Stimulated activated CD4-positive, alpha-beta T cell treated with anti-CD3 and anti-CD28 coated beads, TNF-alpha, amount 100 ng/mL, for 1 hour (primary cell): ENCODE data around the gene DPP6.

Experiments
- DNase-seq, 3 donors: peaks; one replicate each; pipeline ENCODE4 v3.0.0-alpha.2; 2020; ENCODE audit warnings: low read depth in 3 of 3, low spot score in 1 of 3

DPP6 gene

DNA sequence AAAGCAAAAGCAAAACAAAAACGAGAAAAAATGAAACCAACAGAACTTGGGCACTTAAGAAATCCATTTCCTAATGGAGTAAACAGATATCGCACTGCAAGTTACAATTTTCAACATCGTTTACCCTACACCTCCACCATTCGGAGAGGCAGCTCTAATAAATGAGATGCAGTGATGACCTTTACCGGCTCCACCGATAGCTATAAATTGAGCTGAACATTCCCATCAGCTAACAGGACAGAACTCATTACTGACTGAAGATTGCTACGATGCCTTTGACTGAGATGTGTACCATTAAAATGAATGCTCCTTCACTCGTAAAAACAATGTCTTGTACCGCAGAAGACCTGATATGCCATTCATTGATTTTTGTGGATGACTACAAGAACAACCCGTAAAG, 465.6 kb downstream of the DPP6 start:
- no peak for DNase-seq

- DNase-seq, result no peak
These were observed 467.0 kb downstream of the DPP6 start for GRCh38 chr7:154519229-154519628.

DNA sequence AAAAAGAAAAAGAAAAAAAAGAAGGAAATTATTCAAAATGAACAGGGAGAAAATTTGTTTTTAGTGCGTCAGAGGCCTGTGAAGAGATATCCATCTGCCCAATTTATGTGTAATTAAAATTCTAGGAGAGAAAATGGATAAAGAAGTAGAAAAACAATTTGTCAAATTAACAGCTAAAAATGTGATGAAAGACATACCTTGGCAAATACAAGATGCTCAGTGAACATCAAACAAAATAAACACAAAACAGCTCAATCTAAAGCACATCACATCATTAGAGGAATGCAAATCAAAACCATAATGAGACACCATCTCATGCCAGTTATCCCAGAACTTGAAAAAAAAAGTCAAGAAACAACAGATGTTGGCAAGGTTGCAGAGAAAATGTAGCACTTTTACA, 477.9 kb downstream of the DPP6 start:
- DNase-seq, result no peak

GRCh38 chr7:154532771-154533170, 480.6 kb downstream of the DPP6 start:
- DNase-seq, result no peak

GRCh38 chr7:154540596-154540995, 488.4 kb downstream of the DPP6 start:
- no peak for DNase-seq

GRCh38 chr7:154541606-154542005, 489.4 kb downstream of the DPP6 start:
- no peak for DNase-seq

DNA sequence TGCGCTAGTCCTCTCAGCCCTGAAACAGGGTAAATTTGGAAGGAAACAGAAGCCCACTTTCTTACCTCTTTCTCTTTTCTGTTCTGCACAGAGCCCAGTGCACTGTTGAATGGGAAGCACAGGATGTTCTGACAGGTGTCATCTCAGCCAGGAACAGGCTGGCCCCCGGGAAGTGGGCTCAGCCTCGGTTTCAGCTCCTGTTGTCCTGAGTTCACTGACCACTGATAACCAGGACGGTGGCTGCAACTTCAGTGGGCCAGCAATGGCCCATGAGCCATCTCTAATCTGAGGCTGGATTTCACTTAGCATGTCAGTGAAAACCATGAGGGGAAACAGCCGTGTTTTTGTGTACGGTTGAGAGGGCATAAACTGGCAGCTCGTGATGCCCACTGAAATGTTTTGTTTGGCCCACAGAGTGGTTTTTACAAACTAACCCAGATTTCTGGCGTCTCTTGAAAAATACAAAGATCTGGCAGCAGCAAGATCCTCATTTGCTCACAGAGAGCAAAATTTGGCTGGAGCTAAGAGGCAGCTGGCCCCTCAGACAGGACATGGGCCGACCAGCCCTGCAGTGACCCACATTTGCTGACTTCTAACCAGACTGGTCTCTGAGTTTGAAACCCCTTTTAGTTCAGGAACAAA, 494.9 kb downstream of the DPP6 start:
- DNase-seq, result no peak

- no peak for DNase-seq
These were observed 501.6 kb downstream of the DPP6 start for GRCh38 chr7:154553711-154554265.

DNA sequence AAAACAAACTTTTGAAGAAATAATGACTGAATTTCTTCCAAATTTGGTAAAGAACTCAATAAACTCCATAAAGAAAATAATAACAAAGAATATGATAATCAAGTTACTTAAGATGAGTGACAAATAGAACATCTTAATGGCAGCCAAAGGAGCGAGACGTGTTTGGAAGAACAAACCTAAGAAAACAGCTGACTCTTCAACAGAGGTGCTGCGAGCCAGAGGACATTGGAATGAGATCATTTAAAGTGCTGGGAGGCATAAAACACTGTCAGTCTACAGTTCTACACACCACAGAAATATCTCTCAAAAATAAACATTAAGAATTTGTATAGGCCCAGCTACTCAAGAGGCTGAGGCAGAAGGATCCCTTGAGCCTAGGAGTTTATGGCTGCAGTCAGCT, 507.3 kb downstream of the DPP6 start:
- no peak for DNase-seq

- no peak for DNase-seq
These were observed 512.5 kb downstream of the DPP6 start for GRCh38 chr7:154564676-154565075.

DNA sequence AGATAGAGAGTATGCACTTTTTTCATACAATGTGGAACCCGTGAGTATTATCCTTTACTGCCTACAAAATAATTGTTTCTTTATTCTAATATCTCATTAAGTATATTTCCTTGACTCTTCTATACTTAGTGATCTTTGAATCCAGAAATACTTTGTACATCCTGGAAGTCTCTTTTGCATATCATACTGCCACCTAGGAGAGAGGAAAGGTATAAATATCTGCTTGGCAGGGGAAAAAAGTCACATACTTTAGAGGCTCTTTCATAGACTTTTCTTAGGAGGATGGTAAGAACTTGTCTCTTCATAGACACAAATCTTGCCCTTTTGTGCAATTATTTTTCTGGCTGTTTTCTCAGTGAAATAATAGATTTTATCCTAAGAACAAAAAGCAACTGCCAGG, 514.7 kb downstream of the DPP6 start:
- DNase-seq, result no peak

- no peak for DNase-seq
These were observed 516.1 kb downstream of the DPP6 start for GRCh38 chr7:154568346-154568745.

DNA sequence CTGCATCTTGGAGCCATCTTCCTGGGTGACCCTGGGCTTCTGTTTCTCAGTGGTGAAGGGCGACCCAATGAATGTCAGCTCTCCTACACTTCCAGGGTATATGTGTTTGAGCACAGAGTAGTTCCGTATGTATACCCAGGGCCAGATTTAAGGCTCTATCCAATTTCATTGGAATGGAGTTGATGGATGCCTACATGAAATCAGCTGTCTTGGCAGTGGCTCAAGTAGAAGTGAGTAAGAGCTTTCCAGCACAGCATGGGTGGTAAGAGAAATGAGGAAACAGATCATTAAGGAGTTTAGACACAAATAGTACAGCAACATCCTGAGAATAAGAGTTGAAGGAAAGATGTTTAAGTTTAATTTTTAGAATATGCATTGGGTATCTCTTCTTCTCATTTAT, 517.7 kb downstream of the DPP6 start:
- no peak for DNase-seq

GRCh38 chr7:154571772-154572171, 519.6 kb downstream of the DPP6 start:
- DNase-seq, result no peak

DNA sequence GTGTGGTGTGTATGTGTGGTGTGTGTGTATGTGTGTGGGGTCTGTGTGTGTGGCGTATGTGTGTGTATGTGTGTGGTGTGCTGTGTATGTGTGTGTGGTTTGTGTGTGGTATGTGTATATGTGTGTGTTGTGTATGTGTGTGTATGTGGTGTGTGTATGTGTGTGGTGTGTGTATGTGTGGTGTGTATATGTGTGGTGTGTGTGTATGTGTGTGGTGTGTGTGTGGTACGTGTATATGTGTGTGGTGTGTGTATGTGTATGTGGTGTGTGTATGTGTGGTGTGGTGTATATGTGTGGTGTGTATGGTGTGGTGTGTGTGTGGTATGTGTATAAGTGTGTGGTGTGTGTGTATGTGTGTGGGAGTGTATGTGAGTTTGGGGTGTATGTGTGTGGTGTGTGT, 522.0 kb downstream of the DPP6 start:
- no peak for DNase-seq

GRCh38 chr7:154575497-154575896, 523.3 kb downstream of the DPP6 start:
- no peak for DNase-seq

GRCh38 chr7:154576604-154577003, 524.4 kb downstream of the DPP6 start:
- no peak for DNase-seq

DNA sequence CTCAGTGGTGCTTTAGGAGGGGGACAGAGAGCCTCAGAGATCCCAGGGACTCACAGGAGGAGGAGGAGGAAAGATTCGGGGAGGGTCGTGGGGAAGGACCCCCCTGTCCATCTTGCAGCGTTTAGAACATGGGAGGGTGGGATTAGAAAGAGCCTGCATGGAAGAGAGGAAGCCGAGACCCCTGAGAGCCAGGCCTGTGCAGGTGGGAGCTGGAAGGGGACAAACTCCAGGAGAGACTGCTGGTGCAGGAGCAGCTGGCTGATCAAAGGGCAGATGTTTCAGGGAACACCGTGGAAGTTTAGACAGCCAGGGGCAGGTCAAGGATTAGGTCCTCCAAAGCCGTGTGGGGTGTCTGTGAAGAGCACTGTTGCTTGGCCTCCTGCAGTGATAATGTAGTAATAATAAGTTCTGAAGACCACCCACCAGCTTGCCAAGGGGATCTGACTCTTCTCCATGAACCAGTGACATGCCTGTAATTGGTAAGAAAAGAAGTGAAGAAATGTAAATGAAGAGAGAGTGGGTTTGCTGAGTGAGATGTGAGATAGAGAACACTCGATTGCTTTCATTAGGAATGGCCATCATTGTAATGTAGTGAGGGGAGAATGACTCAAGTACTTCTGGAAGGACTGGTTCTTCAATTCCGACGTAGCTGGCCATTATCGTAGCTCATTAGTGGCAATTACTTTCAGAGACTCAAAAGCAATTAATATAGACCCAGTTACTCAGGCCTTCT, 525.1 kb downstream of the DPP6 start:
- DNase-seq, result no peak

GRCh38 chr7:154578336-154578735, 526.1 kb downstream of the DPP6 start:
- no peak for DNase-seq

DNA sequence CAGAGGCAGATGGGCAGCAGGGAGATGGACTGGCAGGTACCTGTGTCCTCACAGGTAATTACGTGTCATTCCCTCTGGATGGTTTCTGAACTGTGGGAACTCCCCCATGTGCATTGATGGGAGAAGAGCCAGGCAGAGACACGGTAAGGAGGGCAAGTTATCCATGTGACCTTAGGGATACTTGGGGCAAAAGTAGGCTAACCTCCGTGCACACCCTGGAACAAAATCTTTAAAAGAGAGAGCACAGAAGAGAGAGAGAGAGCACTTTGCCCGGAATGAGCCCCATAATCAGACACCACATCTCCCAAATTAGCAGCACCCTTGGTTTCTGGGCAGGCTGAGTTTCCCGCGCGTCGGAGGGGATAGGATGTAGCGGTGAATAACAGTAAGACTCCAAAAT, 527.5 kb downstream of the DPP6 start:
- no peak for DNase-seq

DNA sequence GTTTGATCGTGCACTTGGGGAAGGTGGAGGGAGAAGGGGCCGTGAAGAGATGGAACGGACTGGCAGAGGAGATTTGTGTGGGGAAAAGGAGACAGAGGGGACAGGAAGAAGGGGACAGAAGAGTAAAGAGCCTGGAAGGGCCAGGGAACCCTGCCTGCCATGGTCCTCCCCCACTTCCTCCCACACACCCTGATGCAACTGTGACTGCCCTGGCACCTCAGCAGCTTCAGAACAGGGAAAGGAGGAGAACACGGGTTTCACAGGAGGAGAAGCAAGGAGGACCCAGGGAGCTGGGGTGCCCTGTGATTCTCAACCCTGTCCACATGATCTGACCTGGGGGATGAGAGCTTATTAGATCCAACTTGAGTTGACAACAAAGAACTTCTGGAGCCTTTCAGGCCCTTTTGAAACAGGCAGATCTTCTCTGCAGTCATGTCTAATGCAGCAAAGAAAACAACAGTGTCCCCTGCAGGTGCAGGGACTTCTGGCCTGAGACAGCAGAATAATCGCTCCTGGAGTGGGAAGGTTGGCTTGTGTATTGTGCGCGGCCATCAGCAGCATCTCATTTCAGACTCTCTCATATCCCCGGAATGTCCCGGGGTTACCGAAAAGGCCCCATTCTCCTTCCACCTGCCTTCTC, 529.2 kb downstream of the DPP6 start:
- DNase-seq, result no peak

GRCh38 chr7:154583454-154583853, 531.3 kb downstream of the DPP6 start:
- DNase-seq, result no peak
